Stimulated activated CD4-positive, alpha-beta T cell treated with anti-CD3 and anti-CD28 coated beads, Interleukin-4, amount 100 ng/mL, for 48 hours (primary cell): ENCODE results near the gene PRKCA.
"Not testable (repeated sequence)": the region's sequence is repeated elsewhere in the genome, so short reads cannot be mapped to it uniquely, and the experiment has no call there.

ENCODE experiments used
- DNase-seq, 2 donors: peaks; one replicate each; pipeline ENCODE4 v3.0.0-alpha.2; 2020; ENCODE audit warnings: low read depth in 2 of 2

The PRKCA gene

DNA sequence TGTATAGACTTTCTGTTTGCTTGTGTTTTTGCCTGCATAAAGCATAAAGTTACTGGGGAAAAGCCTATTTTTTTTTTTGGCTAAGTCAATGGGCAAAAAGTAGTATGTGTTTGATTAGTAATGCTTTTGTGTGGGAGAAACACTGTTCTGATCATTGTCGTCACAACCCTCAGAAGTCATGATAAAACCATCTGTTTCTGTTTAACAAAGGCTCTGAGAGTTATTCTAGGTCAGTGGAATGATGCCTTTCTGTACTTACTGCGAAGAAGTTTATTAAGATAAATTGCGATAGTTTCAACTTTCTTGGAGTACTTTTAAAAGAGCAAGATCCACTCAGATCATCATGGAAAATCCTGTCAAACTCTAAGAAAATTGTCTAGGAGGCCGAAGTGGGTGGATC lies 80.9 kb downstream of the PRKCA start:
- DNase-seq: no peak

DNA sequence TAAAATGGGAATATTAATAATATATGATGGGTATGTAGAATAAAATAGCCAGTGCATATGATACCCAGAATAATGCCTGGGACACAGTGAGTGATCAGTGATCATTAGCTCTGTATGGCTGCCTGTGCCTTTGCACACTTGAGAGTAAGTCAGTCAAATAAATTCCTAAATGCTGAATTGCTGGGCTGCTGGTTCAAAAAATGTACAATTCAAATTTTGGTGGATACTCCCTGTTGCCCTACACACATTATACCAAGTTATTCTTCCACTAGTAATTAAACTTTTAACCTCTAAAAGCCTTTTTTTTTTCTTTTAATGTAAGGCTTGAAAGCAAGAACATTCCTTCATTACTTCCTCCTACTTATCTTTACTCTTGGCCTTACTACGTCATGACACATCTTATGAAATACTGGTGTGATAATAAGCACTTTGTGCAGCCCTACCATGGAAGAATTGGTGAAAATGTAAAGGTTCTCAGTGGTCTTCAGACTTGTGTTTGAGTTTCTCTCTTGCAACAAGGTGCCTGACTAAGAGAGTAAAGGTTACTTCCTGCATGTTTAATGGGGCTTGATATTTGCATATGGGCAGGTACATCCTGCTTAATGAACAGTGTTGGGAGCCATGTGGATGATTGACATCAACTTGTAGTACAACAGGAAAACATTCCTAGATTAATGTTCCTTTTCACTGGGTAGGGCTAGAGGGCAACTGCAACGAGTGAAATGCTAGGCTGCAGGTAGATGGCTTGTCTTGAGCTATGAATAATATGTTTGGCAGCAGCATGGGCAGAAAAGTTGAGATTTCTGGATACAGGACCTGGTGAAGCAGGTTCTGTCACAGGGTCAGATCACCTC lies 84.3 kb downstream of the PRKCA start:
- no peak for DNase-seq

DNA sequence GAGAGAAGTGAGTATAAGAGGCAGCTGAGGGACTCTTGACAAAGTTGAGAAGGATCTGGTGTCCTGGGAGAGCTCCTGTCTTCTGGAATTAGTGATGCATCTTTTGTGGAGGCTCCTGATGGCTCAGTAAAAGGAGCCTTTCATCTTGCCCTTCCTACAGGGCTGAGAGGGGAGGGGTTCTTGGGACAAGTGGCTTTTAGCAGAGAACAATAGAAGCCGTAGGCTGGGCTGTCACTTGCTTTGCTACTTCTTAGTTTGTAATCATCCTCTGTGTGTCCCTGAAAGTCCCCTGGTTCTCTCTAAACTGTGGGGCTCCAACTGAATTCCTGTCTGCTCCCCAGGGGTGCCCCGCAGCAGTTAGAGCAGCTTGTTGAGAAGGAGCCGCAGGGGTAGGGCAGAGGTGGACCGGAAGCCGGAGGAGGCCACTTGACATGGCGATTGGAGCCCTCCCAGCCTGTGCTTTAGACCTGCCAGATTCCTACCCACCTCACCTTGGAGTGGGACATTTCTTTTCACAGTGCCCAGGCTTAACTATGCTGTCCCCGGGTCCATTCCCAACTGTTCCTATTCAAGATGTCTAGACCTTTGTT lies 85.1 kb downstream of the PRKCA start:
- DNase-seq: no peak

DNA sequence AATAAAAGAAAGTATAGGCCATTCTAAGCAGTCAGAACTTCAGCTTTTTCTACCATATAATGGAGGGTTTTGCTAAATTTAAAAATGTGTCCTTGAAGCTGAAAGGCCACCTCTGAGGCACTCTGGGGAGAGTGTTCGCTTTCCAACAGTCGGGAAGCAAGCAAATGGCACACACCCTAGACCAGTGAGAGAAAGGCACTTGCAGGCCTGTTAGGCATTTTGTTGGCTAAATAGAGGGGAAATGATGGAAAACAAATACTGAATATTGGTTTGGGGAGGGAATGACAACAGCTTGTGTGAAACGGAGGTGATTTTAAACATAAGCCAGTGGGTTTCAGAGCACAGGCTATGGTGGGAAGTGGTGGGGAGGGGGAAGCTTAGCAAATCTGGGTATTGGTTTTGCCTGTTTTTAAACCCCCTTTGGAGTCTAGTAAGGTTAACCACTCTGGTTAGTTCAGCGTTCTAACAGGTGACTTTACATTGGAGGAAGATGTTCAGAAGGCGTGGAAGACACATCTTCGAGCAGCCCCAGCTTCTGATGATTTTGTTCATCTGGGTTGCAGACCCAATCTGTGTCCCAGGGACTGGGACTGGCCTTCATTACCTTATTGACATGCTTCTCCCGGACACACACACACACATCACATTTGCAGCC lies 90.5 kb downstream of the PRKCA start:
- no peak for DNase-seq

DNA sequence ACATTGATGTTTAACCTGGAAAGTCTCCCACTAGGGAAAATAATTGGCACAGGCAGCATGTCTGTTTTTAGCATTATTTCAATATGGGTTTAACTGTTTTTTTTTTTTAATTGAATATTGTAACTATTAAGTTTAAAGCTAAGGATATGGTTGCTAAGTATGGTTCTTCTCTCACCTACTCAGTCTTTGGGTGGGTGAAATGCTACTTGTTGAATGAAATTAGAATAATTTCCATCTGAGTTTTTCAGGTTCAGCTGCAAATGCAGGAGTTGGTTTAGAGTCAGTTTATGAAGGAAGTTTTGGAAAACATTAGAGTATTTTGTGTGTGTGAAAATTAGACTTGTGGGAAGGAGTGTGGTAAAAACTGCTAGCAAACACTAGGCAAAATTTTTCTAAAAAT lies 93.5 kb downstream of the PRKCA start:
- DNase-seq: no peak

DNA sequence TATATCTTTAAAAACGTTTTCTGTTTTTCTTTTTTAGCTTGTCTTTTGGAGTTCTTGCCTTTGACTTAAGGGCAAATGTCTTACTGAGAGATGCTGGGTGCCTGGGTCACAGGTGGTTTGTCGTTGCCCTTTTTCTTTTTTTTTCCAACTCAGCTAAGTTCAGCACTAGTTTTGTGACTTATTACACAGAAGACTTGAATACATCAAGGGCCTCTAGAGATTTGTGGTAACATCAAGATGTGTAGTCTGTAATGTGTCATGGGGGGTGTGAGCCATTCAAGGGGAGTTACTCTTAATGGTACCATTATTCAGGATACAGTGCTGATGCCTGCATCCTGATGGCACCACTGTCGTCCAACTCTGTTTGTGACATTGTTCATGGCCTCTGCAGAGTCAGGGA lies 95.1 kb downstream of the PRKCA start:
- DNase-seq: no peak

DNA sequence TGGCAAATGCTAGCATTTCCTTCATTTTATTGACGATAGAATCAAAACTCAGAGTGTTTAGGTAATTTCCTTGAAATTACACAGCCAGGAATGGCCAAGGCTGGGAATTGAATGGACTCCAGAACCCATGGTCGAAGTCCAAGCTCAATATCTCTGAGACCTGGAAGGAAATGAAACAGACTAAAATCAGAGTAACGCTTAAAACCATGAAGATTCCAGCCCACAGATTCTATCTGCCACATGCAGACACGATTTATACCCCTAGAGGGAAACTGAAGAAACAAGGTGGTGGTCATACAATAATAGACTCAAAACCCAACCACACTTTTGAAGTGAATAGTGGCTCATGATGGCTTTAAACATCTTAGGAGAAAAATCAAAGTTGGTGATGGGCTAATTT lies 95.6 kb downstream of the PRKCA start:
- DNase-seq: no peak

DNA sequence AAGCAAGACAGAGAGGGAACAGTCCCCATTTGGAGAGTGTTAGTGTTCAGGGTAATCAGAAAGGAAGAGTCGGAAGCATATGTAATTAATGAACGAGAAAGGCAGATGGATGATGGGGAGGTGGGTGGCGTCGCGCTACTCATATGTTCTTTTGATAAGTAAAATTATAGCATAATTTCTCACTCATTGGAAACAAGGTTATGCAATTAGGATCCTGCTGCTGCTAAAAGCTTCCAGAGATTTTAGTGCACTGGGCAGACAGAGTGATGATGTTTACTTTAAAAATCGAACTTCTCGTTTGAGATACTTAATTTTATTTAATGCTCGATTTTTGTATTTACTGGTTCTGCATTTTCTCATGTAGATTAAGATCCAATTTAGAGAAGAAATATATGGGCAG lies 96.2 kb downstream of the PRKCA start:
- DNase-seq: no peak

DNA sequence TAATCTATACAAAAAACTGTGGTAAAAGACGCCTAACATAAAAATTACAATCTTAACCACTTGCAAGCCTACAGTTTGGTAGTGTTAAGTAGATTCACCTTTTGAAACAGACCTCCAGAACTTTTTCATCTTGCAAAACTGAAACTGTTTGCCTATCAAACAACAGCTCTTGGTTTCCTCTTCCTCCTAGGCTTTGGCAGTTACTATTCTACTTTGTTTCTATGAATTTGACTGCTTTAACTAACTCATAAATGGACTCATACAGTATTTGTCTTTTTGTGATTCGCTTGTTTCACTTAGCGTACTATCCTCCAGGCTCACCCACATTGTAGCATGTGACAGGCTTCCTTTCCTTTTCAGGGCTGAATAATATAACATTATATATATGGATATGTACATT lies 97.0 kb downstream of the PRKCA start:
- no peak for DNase-seq

DNA sequence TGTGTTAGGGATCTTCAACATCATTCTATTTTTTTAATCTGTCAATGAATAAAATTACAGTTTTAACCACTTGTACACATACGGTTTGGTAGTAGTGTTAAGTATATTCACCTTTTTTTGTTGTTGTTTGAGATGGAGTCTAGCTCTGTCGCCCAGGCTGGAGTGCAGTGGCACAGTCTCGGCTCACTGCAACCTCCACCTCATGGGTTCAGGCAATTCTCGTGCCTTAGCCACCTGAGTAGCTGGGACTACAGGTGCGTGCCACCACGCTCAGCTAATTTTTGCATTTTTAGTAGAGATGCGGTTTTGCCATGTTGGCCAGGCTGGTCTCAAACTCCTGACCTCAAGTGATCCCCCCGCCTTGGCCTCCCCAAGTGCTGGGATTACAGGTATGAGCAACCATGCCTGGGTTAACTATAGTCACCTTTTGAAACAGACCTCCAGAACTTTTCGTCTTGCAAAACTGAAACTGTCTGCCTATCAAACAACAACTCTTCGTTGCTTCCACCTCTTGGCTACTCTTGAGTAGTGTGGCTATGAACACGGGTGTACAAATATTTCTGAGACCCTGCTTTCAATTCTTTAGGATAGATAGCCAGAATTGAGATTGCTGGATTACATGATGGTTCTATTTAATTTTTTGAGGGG lies 97.8 kb downstream of the PRKCA start:
- not testable (repeated sequence) for DNase-seq

DNA sequence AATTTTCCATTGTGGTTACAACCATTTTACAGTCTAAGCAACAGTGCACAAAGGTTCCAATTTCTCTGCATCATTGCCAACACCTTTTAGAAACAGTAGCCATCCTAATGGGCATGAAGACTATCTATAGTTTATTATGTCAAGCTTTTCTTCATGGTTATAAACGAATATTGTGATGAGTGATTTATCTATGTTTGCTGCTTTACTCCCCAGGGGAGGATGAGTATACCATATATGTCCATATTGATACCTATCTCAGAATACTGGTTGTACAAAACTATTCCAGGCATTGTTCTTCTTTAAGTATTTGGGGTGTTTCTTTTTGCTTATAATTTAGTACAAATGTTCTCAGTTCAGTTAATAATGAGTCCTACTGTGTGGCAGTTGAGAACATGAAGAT lies 98.3 kb downstream of the PRKCA start:
- no peak for DNase-seq

DNA sequence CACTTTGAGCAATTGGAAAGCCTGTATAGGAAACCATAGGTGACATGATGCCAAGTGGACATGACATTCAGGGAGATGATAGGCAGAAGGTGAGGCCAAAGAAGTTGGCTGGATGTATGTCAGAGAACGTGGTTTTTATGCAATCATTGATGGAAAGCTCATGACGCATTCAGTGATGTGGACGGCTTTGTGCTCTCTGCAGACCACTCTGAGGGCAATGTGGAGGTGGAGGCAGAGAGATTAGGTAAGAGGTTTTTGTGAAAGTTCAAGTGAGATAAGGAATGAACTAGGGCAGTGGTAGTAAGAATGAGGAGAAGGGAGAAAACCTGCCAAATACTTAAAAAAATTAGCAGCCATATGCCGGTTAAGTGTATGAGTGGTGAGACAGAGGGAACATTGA lies 99.0 kb downstream of the PRKCA start:
- no peak for DNase-seq

DNA sequence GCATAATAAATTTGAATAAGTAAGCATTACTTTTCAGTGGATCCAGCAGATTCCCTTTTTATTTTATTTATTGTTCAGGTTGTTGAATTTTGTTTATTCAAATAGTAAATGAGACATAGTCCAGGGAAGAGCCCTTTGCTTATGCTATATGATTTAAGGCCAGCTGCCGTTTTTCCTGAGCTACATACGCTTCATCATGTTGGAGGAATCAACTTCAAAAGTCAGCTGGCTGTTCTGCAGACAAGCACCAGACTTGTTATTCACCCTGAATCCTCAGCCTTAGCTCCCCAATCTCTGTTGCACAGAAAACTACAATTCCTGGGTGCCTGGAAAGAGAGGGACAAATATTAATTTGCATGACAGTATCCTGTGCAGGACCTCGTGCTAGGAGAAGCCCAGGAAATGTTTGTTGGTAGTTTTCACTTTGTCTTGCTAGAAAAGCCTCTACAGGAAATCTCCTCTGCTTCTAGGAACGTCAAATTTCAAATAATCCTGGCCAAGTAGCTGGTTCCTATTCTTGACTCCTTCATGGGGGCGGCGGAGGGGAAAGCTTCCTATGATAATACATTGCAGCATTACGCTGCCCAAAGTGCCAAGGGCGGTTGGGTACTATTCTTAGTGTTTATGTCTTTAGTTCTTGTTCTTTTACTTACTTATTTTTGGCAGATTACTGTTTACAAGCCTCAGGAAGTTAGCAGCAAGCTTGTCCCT lies 101.6 kb downstream of the PRKCA start:
- DNase-seq: no peak

DNA sequence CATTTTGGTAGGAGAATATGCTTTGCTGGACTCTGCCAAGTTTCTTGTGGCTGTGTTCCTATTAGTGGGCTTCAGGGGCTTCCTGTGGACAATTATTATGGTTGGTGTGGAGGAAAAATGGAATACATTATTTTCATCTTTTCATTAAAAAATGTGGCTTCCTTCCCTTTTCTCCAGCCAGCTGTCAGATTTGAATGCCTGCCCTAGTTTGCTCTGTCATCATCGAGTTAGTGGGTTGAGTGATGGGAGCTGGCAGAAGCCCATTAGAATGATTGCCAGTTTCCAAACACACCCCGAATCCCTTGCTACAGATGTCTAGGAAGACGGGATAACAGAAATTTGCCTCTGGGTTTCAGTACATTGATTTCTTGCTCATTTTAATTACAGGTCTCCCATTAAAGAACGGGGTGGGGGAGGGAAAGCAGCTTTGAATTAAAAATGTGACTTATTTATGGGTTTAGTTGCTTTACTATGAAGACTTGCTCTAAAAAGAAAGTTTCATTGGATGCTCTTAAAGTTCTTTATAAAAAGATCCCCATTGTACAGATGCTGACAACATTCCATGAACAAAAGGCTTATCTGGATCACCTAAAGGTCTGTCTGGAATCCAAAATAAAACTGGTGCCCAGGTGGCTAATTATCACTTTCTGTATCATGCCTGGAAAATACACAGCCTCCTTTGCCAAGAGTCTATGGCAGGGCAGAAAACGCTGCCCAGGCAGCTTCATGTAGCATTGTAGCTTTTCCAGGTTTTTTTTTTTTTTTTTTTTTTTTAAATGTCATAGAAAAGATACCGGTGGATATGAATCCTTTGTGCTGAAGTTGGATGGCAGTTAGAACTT lies 103.6 kb downstream of the PRKCA start:
- no peak for DNase-seq

DNA sequence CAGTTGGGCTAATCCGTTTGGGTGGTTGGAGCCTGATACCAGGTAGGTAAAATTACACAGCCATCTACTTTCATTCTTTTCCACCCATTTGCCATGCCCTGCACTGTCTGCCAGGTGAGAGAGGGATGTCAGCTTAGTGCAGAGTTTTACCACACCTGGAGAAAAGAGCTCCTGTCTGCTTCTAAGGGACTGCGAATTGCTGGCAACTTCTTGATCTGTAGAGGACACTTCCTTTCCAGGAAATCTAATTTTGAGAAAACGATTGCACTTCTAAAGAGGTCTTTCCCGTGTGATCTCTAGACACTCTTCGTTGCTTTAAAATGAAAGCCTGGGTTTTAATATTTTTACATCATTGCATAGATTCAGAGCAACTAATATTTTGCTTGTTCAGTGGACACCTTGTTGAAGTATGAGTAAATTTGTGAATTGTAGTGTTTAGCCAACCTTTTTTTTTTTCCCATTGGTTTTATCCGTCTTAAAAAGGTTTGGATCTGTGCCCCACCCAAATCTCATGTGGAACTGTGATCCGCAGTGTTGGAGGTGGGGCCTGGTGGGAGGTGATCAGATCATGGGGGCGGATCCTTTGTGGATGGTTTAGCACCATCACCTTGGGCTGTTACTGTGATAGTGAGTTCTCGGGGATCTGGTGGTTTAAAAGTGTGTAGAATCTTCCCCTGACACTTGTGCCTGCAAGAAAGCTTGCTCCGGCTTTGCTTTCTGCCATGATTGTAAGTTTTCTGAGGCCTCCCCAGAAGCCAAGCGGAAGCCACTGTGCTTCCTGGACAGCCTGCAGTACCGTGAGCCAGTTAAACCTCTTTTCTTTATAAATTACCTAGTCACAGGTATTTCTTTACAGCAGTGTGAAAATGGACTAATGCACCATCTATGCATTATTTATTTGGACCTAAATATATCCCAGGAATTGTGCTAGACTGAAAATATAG lies 104.6 kb downstream of the PRKCA start:
- DNase-seq: no peak

DNA sequence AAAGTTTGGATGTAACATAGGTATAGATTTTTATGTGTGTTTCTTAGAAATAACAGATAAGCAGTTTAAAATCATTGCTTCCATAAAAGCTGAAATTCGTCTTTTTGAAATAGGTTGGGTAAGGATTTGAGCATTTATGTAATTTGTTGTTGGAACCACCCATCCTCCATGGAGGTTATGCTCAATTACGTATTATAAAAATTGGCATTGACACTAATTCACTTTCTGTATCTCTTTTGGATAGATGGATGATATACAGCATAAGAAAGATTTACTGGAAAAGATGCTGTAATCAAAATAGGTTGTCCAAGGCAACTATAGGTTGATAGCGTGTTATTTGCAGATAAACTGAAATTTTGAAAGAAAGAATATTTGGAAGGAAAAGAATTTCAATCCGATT lies 105.5 kb downstream of the PRKCA start:
- DNase-seq: no peak

DNA sequence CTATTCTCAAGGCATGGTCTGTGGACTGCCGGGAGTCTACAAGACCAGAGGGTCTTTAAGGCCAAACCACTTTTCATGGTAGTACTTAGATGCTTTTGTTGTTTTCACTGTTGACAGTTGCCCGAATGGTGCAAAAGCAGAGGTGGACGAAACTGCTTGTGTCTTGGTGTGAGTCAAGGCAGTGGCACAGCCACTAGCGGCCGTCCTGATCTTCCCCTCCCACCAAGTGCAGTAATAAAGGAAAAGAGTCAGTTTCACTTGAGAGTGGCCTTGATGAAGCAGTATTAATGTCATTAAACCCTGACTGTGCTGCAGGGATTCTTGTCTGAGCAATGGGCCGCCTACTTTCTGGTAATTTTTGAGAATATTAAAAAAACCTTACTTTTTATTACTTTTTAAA lies 109.1 kb downstream of the PRKCA start:
- DNase-seq: no peak

DNA sequence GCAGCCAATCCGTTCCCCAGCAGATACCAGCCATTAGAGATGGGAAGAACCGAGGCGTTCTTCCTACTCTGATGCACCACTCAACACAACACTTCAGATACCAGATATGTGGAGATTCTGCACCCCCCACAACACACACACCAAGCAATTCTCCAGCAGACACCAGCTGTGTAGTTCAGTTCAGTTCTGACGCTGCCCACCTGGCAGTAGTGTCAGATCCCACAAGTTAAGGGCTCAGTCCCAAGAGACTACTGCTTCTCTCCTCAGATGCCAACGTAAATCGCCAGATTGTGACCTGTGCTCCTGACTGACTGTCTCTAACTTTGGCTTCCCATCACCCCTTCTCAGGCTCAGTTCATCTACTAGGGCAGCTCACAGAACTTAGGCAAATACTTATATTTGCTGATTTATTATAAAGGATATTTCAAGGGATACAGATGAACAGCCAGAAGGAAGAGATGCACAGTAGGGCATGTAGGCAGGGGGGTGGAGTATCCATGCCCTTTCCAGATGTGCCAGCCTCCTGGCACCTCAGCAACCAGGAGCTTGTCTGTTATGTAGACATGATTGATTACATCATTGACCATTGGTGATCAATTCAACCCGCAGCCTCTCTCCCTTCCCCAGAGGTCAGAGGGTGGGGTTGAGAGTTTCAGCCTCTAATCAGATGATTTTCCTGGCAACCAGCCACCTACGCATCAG lies 110.6 kb downstream of the PRKCA start:
- DNase-seq: no peak
